HG03558 (cell line): ENCODE results near the gene SNTB2.
A peak's percentile ranks its signal among the peaks of the same experiment; 100 is the strongest.
"Not testable (repeated sequence)": the region's sequence is repeated elsewhere in the genome, so short reads cannot be mapped to it uniquely, and the experiment has no call there.

Source experiments
- ATAC-seq: cut with Tn5 transposase; IDR thresholded peaks from one replicate; pipeline ENCODE4 v1.9.1; 2021; ENCODE audit warnings: moderate number of reproducible peaks; ENCODE audit not compliant: unreplicated experiment; ENCODE audit errors: extremely low read depth

The SNTB2 gene

GRCh38 chr16:69276148-69277115 lies 89.5 kb downstream of the SNTB2 start:
- no peak for ATAC-seq

- no peak for ATAC-seq
These were observed 90.4 kb downstream of the SNTB2 start for GRCh38 chr16:69277413-69277812.

- no peak for ATAC-seq
These were observed 96.9 kb downstream of the SNTB2 start for GRCh38 chr16:69283851-69284250.

- no peak for ATAC-seq
These were observed 98.3 kb downstream of the SNTB2 start for GRCh38 chr16:69285240-69285639.

- ATAC-seq: no peak
These were observed 100.2 kb downstream of the SNTB2 start for GRCh38 chr16:69286941-69287713.

- ATAC-seq: not testable (repeated sequence)
These were observed 104.7 kb downstream of the SNTB2 start for GRCh38 chr16:69291657-69292056.

- ATAC-seq: no peak
These were observed 106.4 kb downstream of the SNTB2 start for GRCh38 chr16:69293401-69293800.

GRCh38 chr16:69294051-69294450 lies 107.1 kb downstream of the SNTB2 start:
- ATAC-seq: no peak

GRCh38 chr16:69296771-69297170 lies 109.8 kb downstream of the SNTB2 start:
- ATAC-seq: not testable (repeated sequence)

GRCh38 chr16:69298261-69298660 lies 111.3 kb downstream of the SNTB2 start:
- ATAC-seq: no peak

GRCh38 chr16:69301187-69301586 lies 114.2 kb downstream of the SNTB2 start:
- ATAC-seq: no peak

GRCh38 chr16:69301861-69302260 lies 114.9 kb downstream of the SNTB2 start:
- no peak for ATAC-seq

- ATAC-seq: no peak
These were observed 115.3 kb downstream of the SNTB2 start for GRCh38 chr16:69302301-69302700.

GRCh38 chr16:69306031-69306430 lies 119.1 kb downstream of the SNTB2 start:
- ATAC-seq: no peak

- ATAC-seq: no peak
These were observed 120.1 kb downstream of the SNTB2 start for GRCh38 chr16:69307091-69307490.

- no peak for ATAC-seq
These were observed 120.9 kb downstream of the SNTB2 start for GRCh38 chr16:69307856-69308255.

GRCh38 chr16:69309316-69309715 lies 122.4 kb downstream of the SNTB2 start:
- no peak for ATAC-seq

GRCh38 chr16:69310653-69311532 lies 123.9 kb downstream of the SNTB2 start, which contains the start of gene VPS4A:
Gene VPS4A (plus strand): TSS chr16:69311350. CDS start chr16:69311512, 162 bp downstream.
- ATAC-seq: peak; percentile 86

GRCh38 chr16:69311533-69312387 lies 124.8 kb downstream of the SNTB2 start:
- ATAC-seq: peak; percentile 18
